Sciatic nerve (tissue), 2 donors: ENCODE results near the gene TTLL11. TPM values are rescaled to one million over a fixed set of nuclear protein-coding genes. Genes with fewer than 3 reads are reported as not detected.
"Not testable (repeated sequence)": the region's sequence is repeated elsewhere in the genome, so short reads cannot be mapped to it uniquely, and the experiment has no call there.

Experiments
- ATAC-seq: fragments of 200-7000 bp; cut with Tn5 transposase; one replicate; pipeline ENCODE4 v1.9.1; 2020; ENCODE audit warnings: mild to moderate bottlenecking, moderate library complexity
- DNase-seq: peaks from one replicate; pipeline ENCODE4 v3.0.0-alpha.2; 2020; ENCODE audit warnings: low spot score
- intact Hi-C: fragments of 100-400 bp; cut with DNase I; formaldehyde crosslinking; loops from one replicate; pipeline ENCODE4 v1.14.2; 2022
- total RNA-seq: library from RNA; stranded (reverse); fragmentation: NEBNext Ultra II Directional; extraction: Animal tissue kit (Norgen Biotek cat#: 25700); gene quantifications from one replicate; pipeline ENCODE4 v1.2.1, GENCODE V29; 2021
- donor health status: DM: no; HTN: no; CAD: no.
- donor health status: DM: no; HTN: no; CAD: no.

Gene TTLL11
- total RNA-seq, 1 donor from 2014 or later = 14.2 TPM

DNA sequence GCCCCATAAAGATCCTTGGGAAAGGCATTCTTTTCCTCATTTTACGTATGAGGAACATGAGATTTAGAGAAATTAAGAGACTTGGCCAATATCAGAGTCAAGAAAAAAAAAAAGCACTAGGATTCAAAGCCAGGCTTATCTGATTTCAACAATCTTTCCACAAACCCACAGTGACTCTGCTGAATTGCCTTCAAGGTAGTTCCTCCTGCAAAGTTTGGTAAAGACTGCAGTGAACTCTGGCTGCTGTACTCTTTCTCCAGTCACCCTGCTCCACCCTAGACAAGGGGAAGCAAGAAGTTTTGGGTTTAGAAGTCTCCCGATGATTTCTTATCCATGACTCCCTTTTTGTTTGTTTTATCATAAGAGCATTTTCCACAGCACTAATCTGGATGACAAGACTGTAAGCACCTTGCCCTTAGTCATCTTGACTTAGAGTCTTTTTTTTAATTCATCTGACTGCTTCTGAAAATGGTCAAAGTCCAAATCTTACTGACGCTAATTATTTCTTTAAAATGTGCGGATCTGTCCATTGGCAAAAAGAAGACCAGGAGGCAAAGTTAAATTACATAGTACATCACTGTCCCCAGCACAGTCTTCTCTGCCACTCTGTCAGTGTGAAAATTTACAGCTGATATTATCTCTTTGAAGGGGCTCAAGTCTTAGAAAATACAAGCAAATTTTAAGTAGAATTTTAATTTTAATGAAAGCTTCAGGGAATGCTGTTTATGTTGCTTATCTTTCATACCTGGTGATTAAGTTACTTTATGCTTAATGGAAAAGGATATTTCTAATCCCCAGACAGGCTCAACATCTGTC, 180.1 kb downstream of the TTLL11 start:
- intact Hi-C loops = no loop called here
- ATAC-seq = no peak
- DNase-seq = no peak

DNA sequence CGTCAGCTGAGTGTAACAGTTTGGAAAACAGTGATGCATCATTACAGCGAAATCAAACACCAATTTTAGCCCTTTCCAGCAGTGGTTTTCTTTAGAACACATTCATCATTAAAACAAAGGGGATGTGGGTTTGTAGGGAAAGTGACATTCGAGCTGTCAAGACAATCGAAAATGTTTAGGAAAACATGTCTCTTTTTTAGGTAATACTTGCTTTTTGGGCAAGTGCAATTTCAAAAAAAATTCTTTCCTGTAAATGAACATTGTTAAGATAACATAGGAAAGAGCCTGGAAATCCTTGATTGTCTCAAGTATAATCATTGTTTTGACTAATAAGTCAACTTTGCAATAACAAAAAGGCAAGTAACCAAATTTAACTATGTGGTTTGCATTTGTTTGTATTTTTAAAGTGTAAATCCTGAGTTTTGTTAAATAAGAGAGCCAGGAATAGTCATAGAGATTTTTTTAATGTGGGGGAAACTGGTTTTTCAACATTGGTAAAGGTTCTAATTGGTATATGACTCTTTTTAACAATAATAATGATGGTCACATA, 182.5 kb downstream of the TTLL11 start:
- DNase-seq = no peak
- ATAC-seq = no peak
- intact Hi-C loops = no loop called here

DNA sequence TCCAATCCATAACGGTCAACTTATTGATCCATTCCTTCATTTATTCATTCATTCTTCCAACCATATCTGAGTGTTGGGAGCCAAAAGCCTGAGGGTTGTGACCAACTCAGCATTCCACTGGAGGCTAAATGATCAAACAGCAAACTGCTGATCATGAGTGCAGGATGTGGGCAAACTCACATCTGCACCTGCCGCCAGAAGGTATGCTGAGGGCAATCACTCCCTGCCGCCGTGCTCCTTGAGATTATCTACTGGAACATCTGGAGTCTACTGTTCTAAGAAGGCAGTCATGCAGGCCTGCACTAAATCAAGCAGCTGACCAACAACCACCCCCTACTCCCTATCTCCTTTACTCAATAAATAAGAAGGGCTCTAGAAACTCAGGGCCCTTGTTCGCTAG, 184.0 kb downstream of the TTLL11 start:
- intact Hi-C loops = no loop called here
- DNase-seq = no peak
- no peak for ATAC-seq

DNA sequence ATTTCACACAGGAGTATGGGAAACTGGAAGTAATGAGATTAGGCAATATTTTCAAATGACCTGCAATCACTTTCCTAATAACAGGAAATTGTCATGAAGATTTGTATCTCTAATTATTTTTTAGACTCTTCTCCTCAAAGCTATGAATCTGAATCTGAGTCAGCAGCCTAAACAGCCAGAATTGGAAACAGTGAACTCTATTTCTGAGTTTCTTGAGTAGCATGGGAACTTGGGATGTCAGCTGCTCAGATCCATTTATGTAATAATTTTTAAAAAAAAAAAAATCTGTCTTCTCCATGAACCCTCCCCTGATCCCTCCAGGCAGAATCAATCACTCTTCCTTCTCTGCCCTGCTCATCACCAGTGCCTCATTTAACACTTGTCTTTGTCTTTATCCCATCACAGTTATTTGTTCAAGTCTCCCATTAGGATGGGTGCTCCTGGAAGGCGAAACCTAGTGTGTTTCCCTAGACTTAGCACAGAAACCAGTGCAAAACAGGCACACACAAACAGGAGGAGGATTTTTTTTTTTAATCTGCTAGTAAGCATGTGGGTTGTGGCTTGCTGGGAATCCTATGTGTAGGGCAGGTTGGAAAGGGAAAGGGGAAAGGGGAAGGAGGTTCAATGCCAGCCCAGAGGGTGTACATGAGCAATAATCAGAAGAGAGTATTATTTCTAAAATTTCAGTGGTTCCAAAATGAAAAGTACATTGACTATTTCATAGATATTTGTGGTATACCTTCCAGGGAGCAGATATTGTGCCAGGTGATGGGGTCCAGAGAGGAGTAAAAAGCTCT, 186.8 kb downstream of the TTLL11 start:
- DNase-seq (no peak), ATAC-seq (peak; percentile 69)
- intact Hi-C loops = no loop called here

DNA sequence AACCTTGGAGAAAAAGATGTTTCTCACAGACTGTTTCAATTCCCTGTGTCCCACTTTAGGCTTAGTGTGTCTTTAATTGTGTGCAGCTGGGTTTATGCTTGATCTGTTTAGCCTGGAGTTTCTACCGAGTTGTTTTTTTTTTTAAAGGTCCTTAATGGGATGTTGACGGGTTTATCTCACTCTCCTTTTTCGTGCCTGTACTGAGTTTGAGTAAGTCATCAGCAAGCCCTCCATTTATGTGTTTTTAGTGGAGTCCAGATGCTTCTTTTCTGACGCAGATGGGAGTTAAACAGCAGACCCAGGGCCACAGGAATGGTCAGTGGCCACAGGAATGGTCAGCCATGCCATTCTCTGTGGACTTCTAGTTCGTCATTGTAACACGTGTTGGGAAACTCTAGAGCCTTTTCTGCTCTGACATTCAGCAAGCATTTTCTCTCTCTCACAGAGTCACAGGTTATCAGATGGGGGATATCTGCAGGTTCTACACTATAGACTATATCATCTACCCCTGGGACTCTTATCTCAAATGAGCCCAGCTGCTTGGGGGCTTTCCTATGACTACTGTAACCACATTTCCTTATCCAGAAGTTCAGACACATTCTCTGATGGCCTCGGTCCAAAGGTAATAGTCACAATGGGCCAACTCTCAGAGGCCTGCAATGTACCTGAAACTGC, 190.5 kb downstream of the TTLL11 start:
- intact Hi-C loops = no loop called here
- peak; percentile 94 for ATAC-seq
- DNase-seq = no peak

DNA sequence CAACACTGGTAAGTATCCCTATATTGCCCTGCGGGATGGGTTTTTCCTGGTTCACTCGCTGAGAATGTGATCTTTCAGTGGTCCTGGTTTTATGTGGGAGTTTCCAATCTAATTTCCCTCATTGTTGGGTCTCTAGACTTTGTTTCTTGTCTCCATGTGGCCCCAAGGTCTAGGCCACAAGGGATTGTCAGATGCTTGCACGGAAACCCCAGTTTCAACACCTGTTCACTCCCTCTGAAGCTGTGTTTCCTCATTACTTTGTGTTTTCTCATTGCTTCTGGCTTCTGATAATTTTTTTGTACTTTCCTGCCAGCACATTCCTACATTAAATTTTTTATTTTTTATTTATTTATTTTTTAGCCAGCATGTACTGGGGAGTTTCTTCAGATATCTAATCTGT, 191.5 kb downstream of the TTLL11 start:
- DNase-seq = no peak
- intact Hi-C loops = no loop called here
- ATAC-seq = no peak

DNA sequence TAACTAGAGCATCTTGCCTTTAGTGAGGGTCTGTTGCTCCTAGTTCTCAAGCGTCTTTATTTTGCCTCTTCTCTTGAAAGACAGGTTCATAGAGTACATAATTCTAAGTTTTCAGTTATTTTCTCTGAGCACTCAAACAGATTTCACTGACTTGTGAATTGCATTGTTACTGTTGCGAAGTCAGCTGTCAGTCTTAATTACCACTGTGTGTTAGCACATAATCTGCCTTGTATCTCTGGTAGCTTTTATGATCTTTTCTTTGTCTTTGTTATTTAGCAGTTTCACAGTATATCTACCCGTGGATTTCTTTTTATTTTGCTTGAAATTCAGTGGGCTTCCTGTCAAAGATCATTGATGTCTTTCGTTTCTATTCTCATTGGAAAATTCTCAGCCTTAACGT, 192.9 kb downstream of the TTLL11 start:
- intact Hi-C loops = no loop called here
- DNase-seq (no peak), ATAC-seq (no peak)

DNA sequence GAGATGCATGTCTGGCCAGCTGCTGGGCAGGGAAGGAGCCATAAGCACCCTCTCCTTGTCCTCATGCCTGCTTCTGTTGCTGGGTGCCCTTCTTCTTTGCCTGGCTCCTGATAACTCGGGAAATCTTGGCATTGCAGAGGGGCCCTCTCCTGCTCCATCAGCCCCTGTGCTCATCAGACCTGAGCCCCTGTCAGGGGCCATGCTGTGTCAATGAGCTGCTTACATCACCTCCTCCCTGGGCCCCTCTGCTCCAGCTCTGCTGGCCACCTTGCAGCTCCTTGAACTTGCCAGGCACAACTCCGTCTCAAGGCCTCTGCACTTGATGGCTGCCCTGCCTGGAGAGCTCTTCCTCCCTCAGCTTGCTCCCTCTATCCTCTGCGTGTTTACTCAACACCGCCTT, 194.3 kb downstream of the TTLL11 start:
- intact Hi-C loops = no loop called here

DNA sequence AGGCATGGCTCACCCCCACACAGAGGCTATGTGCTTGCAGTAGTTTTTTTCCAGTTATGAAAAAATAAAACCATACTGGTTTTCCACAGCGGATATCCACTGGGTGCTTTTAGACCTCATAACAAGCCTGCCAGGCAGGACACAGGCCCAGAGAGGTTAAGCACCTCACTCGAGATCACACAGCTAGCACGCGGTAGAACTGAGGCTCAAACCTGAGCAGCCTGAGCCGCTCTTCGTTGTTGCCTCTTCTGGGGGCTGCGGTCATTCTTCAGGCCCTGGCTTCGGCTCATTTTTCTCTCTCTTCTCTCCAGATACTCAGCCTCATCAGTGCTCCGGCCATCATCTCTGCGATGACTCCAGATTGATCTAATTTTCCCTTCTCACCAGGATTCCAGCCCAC, 196.0 kb downstream of the TTLL11 start:
- intact Hi-C loops = no loop called here
- ATAC-seq (no peak), DNase-seq (no peak)

More for the DNA sequence above, 194.3 kb downstream of the TTLL11 start:
- ATAC-seq (no peak), DNase-seq (no peak)

DNA sequence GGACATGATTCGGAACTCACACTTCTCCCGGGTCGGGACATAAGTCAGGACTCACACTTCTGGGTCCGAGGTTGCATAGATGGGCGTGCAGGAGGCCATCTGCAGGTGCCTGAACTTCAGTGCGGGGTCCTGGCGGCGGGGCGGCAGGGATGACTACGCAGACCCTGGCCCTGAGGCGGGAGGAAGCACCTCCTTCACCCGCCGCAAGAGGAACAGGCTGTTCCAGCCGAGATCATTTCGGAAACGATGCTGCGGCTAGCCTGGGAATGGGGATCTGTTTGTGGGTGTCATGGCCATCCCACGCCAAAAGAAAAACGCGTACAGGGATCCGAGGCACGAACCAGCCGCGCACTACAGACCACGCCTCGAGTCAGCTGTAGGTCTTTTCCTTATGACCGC, 196.6 kb downstream of the TTLL11 start:
- ATAC-seq (no peak), DNase-seq (no peak)
- intact Hi-C loops = no loop called here

DNA sequence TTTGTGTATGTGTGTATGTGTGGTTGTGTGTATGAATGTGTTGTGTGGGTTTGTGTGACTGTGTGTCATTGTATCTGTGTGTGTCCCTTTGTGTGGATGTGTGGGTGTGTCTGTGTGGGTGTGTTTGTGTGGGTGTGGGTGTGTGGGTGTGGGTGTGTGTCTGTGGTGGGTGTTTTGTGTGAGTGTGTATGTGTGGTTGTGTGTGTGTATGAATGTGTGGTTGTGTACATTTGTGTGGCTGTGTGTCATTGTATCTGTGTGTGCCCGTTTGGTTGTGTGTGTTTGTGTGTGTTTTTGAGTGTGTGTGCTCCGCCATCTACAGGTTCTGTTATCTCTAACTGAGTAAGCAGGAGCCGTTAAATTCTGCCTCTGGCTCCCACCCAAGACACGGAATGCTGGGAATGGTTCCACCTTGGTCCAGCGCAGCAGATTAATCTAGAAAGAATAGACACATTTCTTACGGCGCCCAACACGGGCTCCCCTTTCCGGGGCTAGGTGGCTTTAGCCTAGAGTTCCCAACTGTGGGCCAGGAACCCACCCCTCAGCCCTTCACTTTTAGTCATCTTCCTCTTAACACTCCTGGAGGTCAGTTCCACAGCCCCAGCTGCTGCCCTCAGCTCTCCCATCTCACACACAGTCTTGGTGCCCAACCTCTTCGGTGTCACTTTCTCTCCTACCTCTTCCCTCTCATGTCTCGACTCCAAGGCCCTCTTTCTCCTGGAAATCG, 197.1 kb downstream of the TTLL11 start:
- intact Hi-C loops = no loop called here
- peak; percentile 72 for DNase-seq
- ATAC-seq = peak; percentile 81

DNA sequence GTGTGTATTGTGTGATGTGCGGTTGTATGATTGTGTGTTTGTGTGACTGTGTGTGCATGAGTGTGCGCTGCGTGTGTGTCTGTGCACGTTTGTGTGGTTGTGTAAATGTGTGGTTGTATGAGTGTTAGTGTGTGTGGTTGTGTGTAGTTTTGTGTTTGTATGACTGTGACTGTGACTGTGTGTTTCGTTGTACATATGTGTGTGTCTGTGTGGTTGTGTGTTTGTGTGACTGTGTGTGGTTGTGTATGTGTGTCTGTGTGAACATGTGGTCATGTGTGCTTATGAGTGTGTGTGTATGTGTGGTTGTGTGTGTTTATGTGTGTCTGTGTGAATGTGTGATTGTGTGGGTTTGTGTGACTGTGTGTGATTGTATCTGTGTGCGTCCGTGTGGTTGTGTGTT, 197.8 kb downstream of the TTLL11 start:
- intact Hi-C loops = no loop called here
- no peak for DNase-seq
- ATAC-seq = no peak

DNA sequence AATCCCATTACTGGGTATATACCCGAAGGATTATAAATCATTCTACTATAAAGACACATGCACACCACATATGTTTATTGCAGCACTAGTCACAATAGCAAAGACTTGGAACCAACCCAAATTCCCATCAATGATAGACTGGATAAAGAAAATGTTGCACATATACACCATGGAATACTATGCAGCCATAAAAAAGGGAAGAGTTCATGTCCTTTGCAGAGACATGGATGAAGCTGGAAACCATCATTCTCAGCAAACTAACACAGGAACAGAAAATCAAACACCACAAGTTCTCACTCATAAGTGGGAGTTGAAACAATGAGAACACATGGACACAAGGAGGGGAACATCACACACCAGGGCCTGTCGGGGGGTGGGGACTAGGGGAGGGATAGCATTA, 198.7 kb downstream of the TTLL11 start:
- DNase-seq, ATAC-seq, intact Hi-C loops: not testable (repeated sequence)

DNA sequence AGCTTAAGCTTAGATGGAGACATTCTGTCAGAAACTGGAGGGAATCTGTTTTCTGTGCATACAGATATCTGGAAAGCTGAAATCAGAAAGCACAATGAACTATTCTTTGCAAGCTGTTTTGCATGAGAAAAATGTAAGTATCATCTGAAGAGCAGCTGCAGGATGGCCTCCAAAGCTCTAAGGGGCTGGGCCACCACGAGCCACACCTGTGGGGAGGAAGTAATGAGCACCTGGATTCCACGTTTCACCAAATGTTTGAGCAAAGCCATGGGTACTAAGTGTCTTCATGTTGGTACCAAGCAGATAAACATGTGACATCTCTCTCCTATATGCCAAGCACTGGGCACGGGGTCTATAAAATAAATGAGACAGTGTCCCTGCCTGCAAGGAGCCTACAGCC, 199.3 kb downstream of the TTLL11 start:
- intact Hi-C loops = no loop called here
- ATAC-seq (no peak), DNase-seq (no peak)

DNA sequence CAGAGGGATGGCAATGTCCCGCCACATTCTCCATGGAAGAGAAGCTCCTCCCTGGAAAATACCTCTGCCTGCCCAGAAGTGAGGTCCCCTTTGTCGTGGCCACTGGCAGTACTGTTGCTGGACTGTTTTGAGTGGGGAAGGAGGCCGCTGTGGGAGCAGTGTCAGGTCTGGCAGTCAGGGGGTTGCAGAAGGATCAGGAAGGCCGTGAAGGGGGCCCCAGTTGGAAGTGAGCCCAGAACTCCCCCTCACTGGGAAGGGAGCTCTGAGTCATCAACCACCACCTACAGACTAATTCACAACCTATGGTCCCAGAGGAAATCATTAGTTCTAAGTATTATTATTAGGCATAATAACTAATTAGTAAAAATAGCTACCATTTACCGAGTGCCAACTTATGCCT, 200.4 kb downstream of the TTLL11 start:
- intact Hi-C loops = no loop called here
- ATAC-seq = no peak
- no peak for DNase-seq

DNA sequence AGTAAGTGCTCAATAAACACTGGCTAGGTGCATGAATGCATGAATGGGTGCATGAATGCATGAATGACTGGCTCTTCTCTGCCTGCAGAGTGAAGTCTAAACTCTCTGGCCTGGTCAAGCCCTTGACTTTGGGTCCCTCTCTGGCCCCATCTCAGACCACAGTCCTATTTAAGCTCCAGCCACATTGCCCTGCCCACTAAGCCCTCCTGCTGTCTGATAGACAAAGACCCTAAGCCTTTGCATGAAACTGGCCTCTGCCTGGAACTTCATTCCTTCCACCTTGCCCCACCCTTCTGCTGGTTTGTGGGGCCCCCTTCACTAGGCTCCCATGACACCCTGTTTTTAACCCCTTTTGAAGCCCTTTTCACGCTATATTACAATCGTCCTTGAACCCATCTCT, 202.4 kb downstream of the TTLL11 start:
- no peak for ATAC-seq
- intact Hi-C loops = no loop called here
- no peak for DNase-seq

DNA sequence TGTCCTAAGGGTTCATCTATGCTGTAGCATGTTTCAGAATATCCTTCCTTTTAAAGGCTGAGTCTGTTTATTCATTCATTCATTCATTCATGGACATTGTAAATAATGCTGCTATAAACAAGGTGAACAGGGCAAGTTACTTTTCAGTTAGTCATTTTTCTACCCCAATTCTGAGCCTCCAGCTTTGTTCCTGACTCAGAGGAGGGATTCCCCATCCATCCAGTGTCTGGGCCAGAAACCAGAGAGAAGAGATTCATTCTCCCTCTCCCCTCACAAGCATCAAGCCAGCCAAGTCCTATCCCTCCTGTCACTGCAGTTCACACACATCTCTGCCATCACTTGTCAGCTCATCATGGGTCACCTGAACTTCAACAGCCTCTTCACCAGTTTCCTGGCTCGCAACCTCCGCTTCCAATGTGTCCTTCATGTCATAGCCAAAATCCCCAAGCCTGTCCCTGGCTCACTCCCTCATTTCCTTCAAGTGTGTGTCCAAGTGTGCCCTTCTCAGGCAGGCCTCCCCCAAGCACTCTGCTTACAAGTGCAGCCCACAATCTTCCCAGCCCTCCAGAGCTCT, 203.0 kb downstream of the TTLL11 start:
- DNase-seq (no peak), ATAC-seq (no peak)
- intact Hi-C loops = no loop called here

DNA sequence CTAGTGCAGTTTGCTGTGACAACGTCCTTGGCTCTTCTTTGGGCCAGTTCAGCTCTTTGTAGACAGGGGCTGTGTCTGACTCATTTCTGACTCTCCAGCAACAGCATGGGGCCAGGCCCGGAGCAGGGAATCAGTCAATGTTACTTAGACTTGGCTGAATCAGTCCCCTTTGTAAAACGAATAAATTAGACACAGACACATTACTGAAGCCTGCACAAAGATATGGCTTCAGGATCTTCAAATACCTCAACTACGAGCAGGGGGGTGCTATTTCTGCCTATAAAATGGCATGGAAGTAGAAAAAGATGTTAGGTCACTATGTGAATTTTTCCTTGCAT, 204.7 kb downstream of the TTLL11 start:
- DNase-seq (no peak), ATAC-seq (no peak)
- intact Hi-C loops = no loop called here
